NCI-H146 treated with DMSO at 0.1 percent for 48 hours (cell line): Measurements from ENCODE around the gene NYAP2.

Source experiments
- DNase-seq: peaks from one replicate; lab custom pipeline; 2025; ENCODE audit not compliant: unreplicated experiment; lab: John Stamatoyannopoulos, UW

Gene NYAP2

GRCh38 chr2:225399504-225399903 lies at the start of gene NYAP2:
TSS of gene NYAP2 (plus strand) at chr2:225399710. CDS start at chr2:225408881, 9,171 bp downstream.
- DNase-seq = peak; percentile 63

DNA sequence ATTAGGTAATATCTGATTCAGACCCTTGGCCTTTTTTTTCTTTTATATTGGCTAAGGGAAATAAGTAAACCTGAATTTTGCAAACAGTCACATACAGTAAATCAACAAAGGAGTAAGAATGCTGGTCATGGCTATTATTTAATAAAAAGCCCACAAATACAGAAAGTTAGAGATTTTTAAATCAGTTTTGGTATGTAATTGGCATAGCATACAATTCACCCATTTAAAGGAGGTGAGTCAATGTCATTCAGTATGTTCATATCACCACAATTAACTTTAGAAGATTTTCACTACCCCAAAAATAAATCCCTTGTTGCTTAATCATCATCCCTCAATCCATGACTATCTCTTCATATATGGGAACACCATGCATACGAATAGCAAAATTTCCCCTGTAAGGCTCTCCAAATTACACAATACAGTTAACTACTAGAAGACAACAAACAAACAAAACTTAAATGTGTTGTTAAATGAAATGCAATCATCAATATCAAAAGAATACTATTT lies 45.9 kb upstream of the NYAP2 start:
- no peak for DNase-seq

DNA sequence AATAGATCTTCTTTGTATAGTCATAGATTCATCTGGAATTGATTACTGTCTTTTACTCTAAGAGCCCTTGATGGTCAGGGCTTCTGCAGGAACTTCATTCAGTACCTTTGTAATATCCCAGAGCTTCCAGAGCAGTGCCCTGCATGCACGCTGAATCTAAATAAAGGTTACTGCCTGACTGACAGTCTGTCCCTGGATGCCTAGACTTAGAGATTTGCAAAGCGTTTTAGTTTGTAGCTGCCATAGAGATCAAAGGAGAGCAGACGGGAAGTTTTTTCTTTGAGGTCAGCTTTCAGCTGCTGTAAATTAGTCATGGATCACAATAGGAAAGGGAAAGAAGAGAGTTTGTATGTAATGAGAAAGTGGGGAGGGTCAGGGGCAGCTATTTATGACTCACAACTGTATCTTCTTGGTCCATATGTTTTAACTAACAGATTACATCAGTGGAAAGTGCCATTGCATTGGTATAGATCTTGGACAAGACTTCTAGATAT lies 45.2 kb upstream of the NYAP2 start:
- DNase-seq = no peak

DNA sequence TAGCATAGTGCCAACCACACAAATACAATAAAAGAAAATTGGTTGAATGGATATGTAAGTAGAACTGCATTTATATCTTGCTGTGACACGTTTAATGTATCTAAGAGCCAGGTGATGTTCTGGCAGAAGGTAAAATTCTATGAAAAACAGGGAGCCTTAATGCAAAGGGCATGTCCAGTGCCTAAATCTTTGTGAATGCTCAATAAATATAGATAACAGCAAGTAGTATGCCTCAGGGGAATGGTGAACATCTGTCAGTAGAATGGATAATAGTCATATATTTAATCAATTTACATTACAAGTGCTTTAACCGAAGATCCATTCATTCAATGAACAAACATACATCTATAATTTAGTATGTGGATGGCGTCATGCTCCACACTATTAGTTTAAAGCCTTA lies 43.7 kb upstream of the NYAP2 start:
- peak; percentile 78 for DNase-seq

DNA sequence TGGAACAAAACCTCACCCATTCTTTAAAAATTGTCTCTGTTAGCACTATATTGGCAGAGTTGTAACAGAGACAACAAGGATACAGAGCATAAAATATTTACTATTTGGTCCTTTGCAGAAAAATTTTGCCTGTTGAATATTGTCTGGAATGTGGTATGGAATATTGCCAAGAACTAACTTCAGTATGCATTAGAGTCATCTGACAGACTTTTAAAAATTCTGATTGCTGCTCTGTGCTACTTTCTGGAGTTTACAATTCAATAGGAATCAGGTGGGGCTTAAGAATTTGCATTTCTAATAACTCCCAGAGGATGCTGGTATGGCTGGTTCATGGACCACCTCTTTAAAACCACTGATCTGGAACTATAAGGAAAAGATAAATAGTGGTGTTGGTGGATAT lies 32.8 kb upstream of the NYAP2 start:
- no peak for DNase-seq

- DNase-seq = no peak
These were observed 32.0 kb upstream of the NYAP2 start for GRCh38 chr2:225367482-225367881.

DNA sequence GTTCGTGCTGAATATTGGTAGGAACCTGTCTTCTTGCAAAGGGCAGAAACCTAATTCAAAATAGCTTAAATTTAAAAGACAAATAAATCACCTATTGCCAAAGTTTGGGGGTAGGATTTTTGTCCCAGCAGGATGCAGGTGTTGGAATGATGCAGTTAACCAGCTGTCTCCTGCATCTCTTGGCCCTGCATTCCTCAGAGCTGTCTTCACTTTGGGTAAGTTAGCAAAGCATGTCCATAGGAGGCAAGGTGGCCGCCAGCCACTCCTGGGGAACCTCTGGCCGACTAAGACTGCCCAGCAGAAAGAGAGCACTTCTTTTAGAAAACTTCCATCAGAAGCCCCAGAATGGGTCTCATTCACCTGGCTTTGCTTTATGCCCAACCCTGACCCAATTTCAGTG lies 20.5 kb upstream of the NYAP2 start:
- DNase-seq = no peak

DNA sequence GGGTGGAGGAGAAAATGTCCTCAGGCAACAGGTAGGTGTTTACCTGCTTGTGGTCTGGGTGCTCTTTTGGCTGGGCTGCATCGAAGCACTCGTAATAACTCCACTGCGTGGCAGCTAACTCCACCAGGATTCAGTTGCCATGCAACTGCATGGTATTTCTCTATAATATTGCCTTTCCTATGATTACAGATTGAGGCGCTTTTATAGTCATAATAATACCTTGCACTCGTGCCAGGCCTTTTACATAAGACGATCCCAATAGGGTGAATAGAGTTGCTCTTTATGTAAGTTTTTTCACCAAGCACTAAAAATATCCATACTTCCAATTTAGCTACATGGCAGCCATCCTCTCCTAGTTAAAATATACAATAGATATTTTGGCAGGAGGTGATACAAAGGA lies 19.7 kb upstream of the NYAP2 start:
- DNase-seq = no peak

DNA sequence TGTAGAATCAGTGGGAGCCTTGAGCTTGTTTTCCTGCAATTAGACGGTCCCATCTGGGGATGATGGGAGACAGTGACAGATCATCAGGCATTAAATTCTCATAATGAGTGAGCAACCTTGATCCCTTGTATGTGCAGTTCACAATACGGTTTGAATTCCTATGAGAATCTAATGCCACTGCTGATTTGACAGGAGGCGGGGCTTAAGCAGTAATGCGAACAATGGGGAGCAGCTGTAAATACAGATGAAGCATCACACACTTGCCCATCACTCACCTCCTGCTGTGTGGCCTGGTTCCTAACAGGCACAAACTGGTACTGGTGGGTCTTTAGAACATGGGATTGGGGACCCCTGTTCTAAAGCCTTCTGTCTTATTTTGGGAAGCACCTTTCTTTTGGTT lies 17.9 kb upstream of the NYAP2 start:
- no peak for DNase-seq

GRCh38 chr2:225398372-225398771 lies 1.1 kb upstream of the NYAP2 start:
- DNase-seq = no peak

GRCh38 chr2:225400060-225400511 lies 576 bp downstream of the NYAP2 start:
- peak; percentile 37 for DNase-seq

GRCh38 chr2:225400546-225401400 lies 1.3 kb downstream of the NYAP2 start:
- DNase-seq = no peak

GRCh38 chr2:225402210-225402776 lies 2.8 kb downstream of the NYAP2 start:
- DNase-seq = no peak

- DNase-seq = no peak
These were observed 11.9 kb downstream of the NYAP2 start for GRCh38 chr2:225411452-225411851.

GRCh38 chr2:225413786-225414185 lies 14.3 kb downstream of the NYAP2 start:
- no peak for DNase-seq

DNA sequence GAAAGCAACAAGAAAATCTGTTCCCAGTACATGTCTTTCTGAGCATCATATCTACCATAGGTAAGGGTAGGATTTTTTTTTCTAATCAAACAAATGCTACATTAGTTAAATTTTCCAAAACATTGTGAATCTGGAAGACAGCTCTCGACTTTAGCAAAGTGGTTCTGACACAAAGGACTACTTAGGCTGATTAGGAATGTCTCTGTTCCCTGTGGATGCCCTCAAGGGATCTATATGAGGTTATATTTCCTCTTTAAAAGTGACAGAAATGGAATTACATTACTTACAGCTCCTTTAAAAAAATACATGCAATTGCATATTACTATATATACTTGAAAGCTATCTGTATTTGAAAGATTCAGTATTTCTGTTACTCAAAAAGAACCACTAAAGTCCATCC lies 15.4 kb downstream of the NYAP2 start:
- no peak for DNase-seq

DNA sequence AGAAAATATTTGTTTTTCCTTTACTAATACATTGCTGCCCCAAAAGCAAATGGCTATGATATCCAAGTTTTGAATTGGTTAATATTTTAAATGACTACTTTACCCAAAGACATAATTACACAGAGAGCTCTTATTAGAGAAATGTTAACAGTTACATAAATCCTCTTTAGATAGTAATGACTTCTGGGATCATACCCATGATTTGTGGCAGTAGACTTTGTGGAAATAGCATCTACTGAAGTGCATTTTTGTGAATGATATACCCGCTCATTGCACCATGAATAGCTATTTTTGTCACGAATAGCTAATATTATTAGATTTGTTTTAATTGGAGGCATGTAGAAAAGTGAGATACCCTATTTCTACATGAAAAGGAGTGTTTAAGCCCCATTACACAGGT lies 15.8 kb downstream of the NYAP2 start:
- DNase-seq = no peak

DNA sequence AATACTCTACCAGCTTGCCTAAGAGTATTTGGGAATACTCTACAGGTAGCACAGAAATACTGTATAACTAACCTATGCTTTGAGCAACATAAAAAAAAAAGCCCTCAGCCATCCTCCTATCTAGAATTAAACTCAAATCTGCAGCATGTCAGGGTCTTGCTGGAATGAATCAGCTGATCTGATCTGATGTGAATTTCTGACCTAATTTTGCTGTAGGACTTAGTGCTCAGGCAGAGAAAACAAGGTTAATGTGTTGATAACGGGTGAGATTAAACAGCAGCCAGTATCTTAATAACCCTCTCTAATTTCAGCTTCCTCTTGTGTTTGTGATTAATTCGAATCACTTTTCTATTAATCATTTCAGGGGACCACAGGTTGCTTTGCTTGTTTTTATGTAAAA lies 16.3 kb downstream of the NYAP2 start:
- no peak for DNase-seq

GRCh38 chr2:225416616-225417367 lies 17.3 kb downstream of the NYAP2 start:
- DNase-seq = no peak

- no peak for DNase-seq
These were observed 19.5 kb downstream of the NYAP2 start for GRCh38 chr2:225419033-225419432.

GRCh38 chr2:225422145-225422544 lies 22.6 kb downstream of the NYAP2 start:
- DNase-seq = no peak
